ENCODE data around the gene MFSD6L.

MFSD6L gene, protein sequence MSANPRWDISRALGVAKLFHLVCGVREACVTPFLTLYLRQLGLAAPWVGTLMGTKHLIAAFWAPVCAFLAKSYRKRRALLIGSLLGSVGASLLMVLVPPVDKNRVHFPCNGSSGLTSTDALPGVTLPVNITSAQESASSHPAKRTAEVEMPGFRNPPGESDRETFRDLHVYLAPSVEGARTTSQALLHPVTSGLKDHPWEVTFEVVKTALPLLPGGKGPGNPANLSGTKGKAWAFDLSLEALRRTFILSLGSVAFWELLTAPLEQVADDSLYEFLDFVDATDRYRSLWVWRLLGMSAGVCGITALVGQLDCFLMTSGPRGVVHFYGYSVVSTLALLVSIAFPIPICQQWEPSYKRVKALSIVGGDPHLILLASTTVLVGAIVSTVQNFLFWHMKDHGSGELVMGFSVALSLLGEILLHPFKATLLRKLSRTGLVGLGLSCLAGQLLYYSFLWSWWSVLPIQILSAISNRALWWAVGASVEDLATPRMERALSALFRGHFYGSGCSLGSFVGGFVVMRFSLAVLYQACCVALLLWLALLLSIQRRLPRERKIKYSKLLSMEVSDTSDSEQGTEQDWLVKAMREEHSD

DNA sequence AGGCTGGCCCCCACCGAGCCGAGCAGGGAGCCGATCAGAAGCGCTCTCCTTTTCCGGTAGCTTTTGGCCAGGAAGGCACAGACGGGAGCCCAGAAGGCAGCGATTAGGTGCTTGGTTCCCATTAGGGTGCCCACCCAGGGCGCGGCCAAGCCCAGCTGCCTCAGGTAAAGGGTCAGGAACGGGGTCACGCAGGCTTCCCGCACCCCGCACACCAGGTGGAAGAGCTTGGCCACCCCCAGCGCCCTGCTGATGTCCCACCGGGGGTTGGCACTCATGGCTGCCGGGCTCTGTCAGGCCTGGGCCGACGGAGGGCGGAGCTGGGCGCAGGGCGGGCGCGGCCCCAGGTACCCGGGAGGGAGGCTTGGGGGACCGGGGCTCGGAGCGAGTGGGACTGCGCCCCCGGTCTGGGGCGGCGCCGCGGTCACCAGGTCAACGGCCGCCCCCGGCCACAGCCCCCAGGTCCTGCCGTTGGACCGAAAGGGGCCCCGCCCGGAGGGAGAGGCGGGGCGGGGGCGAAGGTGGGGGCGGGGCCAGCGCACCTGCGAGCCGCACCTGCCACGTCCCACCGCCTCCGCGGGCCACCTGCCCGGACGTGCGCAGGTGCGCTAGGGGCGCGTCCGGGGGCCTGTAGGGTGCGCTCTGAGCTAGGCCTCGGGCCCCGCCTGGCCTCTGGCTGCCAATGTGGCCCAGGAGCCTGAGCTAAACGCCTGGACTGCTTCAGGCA is at the start of gene MFSD6L:
TSS of gene MFSD6L (minus strand) at position 520 of the 724 bp plus-strand sequence. CDS start at position 275, 245 bp downstream.
- DNase-seq (ENCODE audit: low spot score), result no peak
- in situ Hi-C loops (cut with MboI; ENCODE audit: low pct_unique_long_range_greater_than_20kb, low sequenced_read_pairs, unreplicated experiment), result no loop called here
- TF ChIP-seq, protein P1, sequence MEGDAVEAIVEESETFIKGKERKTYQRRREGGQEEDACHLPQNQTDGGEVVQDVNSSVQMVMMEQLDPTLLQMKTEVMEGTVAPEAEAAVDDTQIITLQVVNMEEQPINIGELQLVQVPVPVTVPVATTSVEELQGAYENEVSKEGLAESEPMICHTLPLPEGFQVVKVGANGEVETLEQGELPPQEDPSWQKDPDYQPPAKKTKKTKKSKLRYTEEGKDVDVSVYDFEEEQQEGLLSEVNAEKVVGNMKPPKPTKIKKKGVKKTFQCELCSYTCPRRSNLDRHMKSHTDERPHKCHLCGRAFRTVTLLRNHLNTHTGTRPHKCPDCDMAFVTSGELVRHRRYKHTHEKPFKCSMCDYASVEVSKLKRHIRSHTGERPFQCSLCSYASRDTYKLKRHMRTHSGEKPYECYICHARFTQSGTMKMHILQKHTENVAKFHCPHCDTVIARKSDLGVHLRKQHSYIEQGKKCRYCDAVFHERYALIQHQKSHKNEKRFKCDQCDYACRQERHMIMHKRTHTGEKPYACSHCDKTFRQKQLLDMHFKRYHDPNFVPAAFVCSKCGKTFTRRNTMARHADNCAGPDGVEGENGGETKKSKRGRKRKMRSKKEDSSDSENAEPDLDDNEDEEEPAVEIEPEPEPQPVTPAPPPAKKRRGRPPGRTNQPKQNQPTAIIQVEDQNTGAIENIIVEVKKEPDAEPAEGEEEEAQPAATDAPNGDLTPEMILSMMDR (IDR thresholded peaks at IDR 0.05; ENCODE audit: extremely low read depth, insufficient read depth, missing control alignments), result no peak

DNA sequence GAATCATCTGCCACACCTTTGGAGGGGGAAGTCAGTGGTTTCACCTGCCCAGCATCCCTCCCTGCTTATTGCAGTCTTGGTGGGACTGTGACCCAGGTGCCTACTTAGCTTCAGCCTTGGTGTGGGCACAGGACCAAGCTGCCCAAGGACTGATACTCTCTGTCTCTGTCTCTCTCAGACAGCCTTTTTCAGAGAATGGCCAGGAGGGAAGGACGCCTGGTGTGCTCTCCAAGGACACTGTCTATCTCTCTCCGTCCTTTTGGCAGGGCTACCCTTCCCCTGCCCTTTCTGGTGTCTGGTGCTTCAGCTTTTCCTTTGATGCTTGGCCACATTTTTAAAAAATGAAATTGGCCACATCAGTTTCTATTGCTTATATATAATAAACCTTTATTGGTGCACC is 48.7 kb upstream of the MFSD6L start:
- TF ChIP-seq, protein P1 (IDR thresholded peaks at IDR 0.05; ENCODE audit: extremely low read depth, insufficient read depth, missing control alignments), result no peak
- in situ Hi-C loops (cut with MboI; ENCODE audit: low pct_unique_long_range_greater_than_20kb, low sequenced_read_pairs, unreplicated experiment), result no loop called here
- DNase-seq (ENCODE audit: low spot score), result no peak

DNA sequence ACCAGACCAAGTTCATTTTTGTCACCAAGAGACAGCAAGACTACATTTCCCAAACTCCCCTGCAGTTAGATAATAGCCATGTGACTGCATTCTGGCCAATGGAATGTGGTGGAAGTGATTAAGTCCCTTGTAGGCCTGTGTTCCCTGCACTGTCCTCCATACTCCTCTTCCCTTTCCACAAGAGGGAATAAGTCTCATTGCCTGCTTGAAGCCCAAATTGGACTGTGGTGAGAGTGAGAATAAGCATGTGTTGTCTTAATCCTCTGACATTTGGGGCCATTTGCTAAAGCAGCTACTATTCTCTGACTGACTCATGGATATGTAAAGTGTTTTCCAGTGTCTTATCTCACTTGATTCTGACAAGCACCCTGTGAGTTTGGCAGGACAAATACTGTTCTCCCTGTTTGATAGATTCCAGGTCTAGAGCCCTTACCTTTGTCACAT is 47.6 kb upstream of the MFSD6L start:
- TF ChIP-seq, protein P1 (IDR thresholded peaks at IDR 0.05; ENCODE audit: extremely low read depth, insufficient read depth, missing control alignments), result no peak
- DNase-seq (ENCODE audit: low spot score), result no peak
- in situ Hi-C loops (cut with MboI; ENCODE audit: low pct_unique_long_range_greater_than_20kb, low sequenced_read_pairs, unreplicated experiment), result no loop called here

DNA sequence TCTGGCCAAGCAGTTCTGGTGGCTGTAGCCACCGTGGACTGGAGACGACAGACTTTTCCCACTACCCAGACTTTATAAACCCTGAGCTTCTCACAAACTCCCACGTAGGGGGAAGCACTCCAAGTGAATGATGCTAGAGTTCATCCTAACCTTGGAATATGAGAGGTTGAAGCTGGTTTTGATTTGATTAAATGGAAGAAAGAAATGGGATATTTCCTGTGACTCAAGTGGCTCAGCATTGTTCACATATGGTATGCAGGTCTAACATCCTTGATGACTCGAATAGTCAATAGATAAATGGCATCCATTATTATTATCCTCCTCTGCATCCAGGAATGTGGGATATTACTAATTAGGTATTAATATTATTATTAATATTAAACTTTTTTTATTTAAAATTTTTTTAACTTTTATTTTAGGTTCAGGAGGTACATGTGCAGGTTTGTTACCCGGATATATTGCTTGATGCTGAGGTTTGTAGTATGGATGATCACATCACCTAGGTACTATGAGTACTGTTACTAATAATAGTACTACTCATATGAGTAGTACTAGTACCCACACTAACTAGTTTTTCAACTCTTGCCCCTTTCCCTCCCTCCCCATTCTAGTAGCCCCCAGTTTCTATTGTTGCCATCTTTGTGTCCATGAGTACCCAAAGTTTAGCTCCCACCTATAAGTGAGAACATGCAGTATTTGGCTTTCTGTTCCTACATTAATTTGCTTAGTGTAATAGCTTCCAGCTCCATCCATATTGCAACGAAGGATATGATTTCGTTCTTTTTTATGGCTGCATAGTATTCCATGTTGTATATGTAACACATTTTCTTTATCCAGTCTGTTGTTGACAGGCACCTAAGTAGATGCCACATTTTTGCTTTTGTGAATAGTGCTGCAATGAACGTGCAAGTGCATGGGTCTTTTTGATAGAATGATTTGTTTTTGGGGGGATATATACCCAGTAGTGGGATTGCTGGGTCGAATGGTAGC is 45.4 kb upstream of the MFSD6L start:
- TF ChIP-seq, protein P1 (IDR thresholded peaks at IDR 0.05; ENCODE audit: extremely low read depth, insufficient read depth, missing control alignments), result no peak
- no peak for DNase-seq (ENCODE audit: low spot score)
- in situ Hi-C loops (cut with MboI; ENCODE audit: low pct_unique_long_range_greater_than_20kb, low sequenced_read_pairs, unreplicated experiment), result no loop called here

DNA sequence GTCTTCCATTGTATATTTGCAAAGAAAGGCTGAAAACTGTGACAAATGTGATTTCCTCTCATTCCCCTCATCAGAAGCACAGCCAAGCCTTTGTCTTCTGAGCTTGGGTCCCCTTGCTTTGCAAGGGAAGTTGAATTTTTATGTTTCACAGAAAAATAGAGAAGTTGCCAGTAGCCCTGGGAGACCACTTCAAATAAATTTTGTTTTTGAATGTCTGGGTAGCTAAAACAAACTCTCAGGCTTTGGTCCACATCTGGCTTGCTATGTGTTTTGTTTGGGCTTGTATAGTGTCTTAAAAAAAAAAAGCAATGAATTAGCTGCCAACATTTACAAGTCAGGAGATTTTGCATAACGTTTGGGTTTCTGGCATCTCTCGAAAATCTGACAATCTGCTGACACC is 44.2 kb upstream of the MFSD6L start:
- TF ChIP-seq, protein P1 (IDR thresholded peaks at IDR 0.05; ENCODE audit: extremely low read depth, insufficient read depth, missing control alignments), result no peak
- DNase-seq (ENCODE audit: low spot score), result no peak
- in situ Hi-C loops (cut with MboI; ENCODE audit: low pct_unique_long_range_greater_than_20kb, low sequenced_read_pairs, unreplicated experiment), result no loop called here
